Ureter (tissue), 1 donor: ENCODE results near the gene SCOC. TPM values are rescaled to one million over a fixed set of nuclear protein-coding genes. Genes with fewer than 3 reads are reported as not detected.

Experiments
- total RNA-seq: library from RNA; stranded (reverse); gene quantifications from one replicate; pipeline ENCODE4 v1.2.4, GENCODE V29; 2023
- donor health status: DM: yes; HTN: yes; CAD: no.

SCOC gene
- total RNA-seq, 1 donor from 2014 or later, result 49.2 TPM

Other genes with a start within 250 kb of the SCOC start
- gene MAML3, start 219.5 kb upstream of the SCOC start, total RNA-seq, result 23.4 TPM
- gene CLGN, start 54.0 kb downstream of the SCOC start, total RNA-seq, result 1.1 TPM
- not detected for gene MGAT4D, start 124.6 kb downstream of the SCOC start, total RNA-seq
- 29.5 TPM for gene ELMOD2, start 150.5 kb downstream of the SCOC start, total RNA-seq
- not detected for gene UCP1, start 195.3 kb downstream of the SCOC start, total RNA-seq